ENCODE data around the gene THBS3.
"Not testable (repeated sequence)": the region's sequence is repeated elsewhere in the genome, so short reads cannot be mapped to it uniquely, and the experiment has no call there.

Gene THBS3

DNA sequence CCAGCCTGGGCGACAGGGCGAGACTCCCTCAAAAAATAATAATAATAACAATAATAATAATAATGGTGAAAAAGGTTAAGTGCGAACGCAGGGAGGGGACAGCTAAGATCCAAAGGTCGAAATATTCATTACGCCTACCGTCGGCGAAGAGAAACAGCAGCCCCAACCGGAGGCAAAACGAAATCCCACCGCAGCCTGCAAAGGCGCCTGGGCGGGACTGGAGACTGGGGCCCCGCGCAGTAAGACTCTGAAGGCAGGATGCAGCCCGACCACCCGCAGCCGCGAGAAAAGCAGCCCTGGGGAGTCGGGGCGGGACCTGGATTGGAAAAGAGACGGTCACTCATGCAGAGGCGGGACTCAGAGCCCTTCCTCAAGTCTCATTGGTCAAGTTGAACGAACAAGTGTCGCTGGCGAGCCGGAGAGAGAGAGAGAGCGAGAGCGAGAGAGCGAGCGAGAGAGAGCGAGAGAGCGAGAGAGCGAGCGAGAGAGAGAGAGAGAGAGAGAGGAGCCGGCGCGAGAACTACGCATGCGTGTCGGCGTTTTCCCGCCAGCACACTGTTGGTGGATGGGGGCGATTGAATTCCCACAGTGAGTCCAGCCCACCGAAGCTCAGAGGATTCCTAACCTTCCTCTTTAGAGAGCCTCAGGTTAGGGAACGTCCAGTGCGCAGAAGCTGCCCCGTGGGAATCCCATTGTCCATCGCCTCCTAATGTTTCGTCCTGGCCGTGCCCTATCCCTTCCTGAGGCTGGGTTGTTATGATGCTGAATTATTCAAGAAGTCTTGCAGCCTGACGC, 36.9 kb upstream of the THBS3 start:
- H3K36me3 Mint-ChIP-seq, result peaks cover 2% of the 10 kb centered on the region
- peaks cover 34% of the 10 kb centered on the region for H3K4me1 Mint-ChIP-seq
- peak; percentile 97 for ATAC-seq
- no peaks in the 10 kb centered on the region for H3K27me3 Mint-ChIP-seq
- H3K27ac Mint-ChIP-seq, result peak overlapping the region; percentile 76
- no peaks in the 10 kb centered on the region for H3K9me3 Mint-ChIP-seq
- H3K4me3 Mint-ChIP-seq, result peak overlapping the region; percentile 76

- ATAC-seq, result no peak
- H3K27ac Mint-ChIP-seq, result peak overlapping the region; percentile 76
- no peaks in the 10 kb centered on the region for H3K9me3 Mint-ChIP-seq
- H3K4me3 Mint-ChIP-seq, result peak overlapping the region; percentile 76
- peaks cover 46% of the 10 kb centered on the region for H3K4me1 Mint-ChIP-seq
- H3K36me3 Mint-ChIP-seq, result peaks cover 16% of the 10 kb centered on the region
- no peaks in the 10 kb centered on the region for H3K27me3 Mint-ChIP-seq
These were observed 35.2 kb upstream of the THBS3 start for GRCh38 chr1:155242805-155243358.

DNA sequence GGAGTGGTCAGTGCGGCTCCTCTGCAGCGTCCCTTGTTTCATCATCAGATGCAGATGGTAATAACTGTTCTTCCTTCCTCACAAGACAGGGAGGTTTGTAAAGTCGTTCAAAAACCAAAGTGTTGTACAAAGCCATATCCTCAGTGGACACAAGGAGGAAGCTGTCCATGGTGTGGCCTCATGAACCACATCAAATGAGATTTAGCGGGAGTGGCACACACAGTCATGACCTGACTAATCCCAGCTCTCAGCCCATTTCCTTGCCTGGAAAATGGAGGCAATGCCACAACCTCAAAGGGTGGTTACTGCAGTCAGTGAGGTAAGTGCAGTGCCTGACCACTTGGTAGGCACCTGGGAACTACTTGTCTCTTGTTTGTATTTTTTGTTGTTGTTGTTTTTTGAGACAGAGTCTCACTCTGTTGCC, 34.2 kb upstream of the THBS3 start:
- Mint-ChIP-seq H3K9me3 (no peaks in the 10 kb centered on the region), H3K27ac (peak overlapping the region; percentile 75), H3K36me3 (peaks cover 26% of the 10 kb centered on the region), H3K27me3 (no peaks in the 10 kb centered on the region), H3K4me1 (peaks cover 46% of the 10 kb centered on the region), H3K4me3 (no peak overlapping the region)
- no peak for ATAC-seq

- Mint-ChIP-seq H3K36me3 (peaks cover 33% of the 10 kb centered on the region), H3K27me3 (no peaks in the 10 kb centered on the region), H3K4me1 (peaks cover 42% of the 10 kb centered on the region), H3K9me3 (no peaks in the 10 kb centered on the region), H3K4me3 (peak overlapping the region; percentile 76), H3K27ac (peak overlapping the region; percentile 75)
- ATAC-seq, result peak; percentile 60
These were observed 33.5 kb upstream of the THBS3 start for GRCh38 chr1:155241069-155241679.

DNA sequence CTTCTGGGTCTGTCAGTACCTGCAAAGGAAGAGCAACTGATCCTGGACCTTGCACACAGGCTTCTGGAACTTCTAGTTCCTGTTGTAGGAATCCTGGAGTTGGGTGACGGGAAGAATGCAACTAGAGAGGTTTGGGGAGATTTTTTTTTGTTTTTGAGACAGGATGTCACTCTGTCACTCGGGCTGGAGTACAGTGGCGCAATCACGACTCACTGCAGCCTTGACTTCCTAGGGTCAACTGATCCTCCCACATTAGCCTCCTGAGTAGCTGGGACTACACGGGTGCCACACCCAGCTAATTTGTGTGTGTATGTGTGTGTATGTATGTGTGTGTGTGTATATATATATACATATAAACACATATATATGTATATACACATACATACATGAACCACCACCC, 28.8 kb upstream of the THBS3 start:
- no peak for ATAC-seq
- H3K4me3 Mint-ChIP-seq, result no peak overlapping the region
- peaks cover 41% of the 10 kb centered on the region for H3K36me3 Mint-ChIP-seq
- peaks cover 26% of the 10 kb centered on the region for H3K4me1 Mint-ChIP-seq
- H3K27ac Mint-ChIP-seq, result no peak overlapping the region
- H3K9me3 Mint-ChIP-seq, result no peaks in the 10 kb centered on the region
- H3K27me3 Mint-ChIP-seq, result no peaks in the 10 kb centered on the region

GRCh38 chr1:155235375-155235774, 27.7 kb upstream of the THBS3 start:
- not testable (repeated sequence) for ATAC-seq, H3K27me3 Mint-ChIP-seq, H3K27ac Mint-ChIP-seq, H3K4me3 Mint-ChIP-seq, H3K9me3 Mint-ChIP-seq
- Mint-ChIP-seq H3K4me1 (peaks cover 15% of the 10 kb centered on the region), H3K36me3 (peaks cover 41% of the 10 kb centered on the region)

- not testable (repeated sequence) for H3K27ac Mint-ChIP-seq, H3K4me3 Mint-ChIP-seq
- ATAC-seq, result peak; percentile 24
These were observed 25.8 kb upstream of the THBS3 start for GRCh38 chr1:155233502-155233901.

DNA sequence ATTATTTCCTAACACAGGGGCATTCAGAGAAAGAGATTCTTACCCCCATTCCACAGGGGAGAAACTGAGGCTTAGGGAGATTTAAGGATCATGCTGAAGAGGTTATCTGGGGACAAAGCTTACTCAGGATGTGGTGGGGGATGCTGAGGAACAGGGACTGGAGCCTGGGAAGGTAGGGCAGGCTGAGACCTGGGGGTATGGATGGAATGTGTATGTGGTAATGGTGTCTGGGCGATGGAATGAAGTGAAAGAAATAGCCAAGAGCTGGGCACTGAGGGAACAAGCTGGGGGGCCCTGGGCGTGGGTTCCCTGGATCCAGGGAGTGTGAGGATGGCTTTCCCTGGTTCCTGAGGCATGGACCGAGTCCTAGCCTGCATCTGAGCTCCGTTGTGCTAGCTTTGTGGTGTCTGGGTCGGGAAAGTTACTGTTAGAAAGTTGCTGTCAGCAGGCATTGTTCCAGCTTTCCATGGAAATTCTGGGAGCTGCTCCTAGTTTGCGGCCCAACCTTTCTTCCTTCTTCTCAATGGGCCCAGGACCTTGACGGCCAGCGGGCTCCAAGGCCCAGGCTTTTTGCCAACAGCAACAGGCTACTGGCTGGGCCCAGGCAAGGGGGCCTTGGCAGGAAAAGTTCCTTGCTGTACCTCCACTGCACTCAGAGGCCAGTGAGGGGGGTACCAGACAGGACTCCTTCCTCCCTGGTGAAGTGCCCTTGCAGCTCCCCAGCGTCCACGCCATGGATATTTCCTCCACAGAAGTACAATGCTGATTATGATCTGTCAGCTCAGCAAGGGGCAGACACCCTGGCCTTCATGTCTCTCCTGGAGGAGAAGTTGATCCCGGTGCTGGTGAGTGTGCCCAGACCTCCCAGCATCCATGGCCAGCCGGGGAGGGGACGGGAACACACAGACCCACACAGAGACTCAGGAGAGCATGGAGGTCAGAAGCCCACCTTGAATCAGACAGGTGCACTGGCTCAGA, 24.6 kb upstream of the THBS3 start:
- H3K4me3 Mint-ChIP-seq, H3K4me1 Mint-ChIP-seq, H3K27ac Mint-ChIP-seq, H3K9me3 Mint-ChIP-seq, ATAC-seq, H3K27me3 Mint-ChIP-seq: not testable (repeated sequence)
- peaks cover 19% of the 10 kb centered on the region for H3K36me3 Mint-ChIP-seq

More at GRCh38 chr1:155233502-155233901, 25.8 kb upstream of the THBS3 start:
- peaks cover 28% of the 10 kb centered on the region for H3K36me3 Mint-ChIP-seq
- not testable (repeated sequence) for H3K27me3 Mint-ChIP-seq, H3K4me1 Mint-ChIP-seq, H3K9me3 Mint-ChIP-seq

- not testable (repeated sequence) for H3K9me3 Mint-ChIP-seq, H3K4me3 Mint-ChIP-seq, H3K27ac Mint-ChIP-seq, ATAC-seq, H3K27me3 Mint-ChIP-seq, H3K36me3 Mint-ChIP-seq
- H3K4me1 Mint-ChIP-seq, result peaks cover 14% of the 10 kb centered on the region
These were observed 23.6 kb upstream of the THBS3 start for GRCh38 chr1:155231302-155231701.

- no peak for ATAC-seq
- peak overlapping the region; percentile 87 for H3K4me3 Mint-ChIP-seq
- H3K27me3 Mint-ChIP-seq, result no peaks in the 10 kb centered on the region
- no peaks in the 10 kb centered on the region for H3K9me3 Mint-ChIP-seq
- peak overlapping the region; percentile 79 for H3K27ac Mint-ChIP-seq
- no peaks in the 10 kb centered on the region for H3K36me3 Mint-ChIP-seq
- peaks cover 39% of the 10 kb centered on the region for H3K4me1 Mint-ChIP-seq
These were observed 20.4 kb upstream of the THBS3 start for GRCh38 chr1:155228096-155228427.

DNA sequence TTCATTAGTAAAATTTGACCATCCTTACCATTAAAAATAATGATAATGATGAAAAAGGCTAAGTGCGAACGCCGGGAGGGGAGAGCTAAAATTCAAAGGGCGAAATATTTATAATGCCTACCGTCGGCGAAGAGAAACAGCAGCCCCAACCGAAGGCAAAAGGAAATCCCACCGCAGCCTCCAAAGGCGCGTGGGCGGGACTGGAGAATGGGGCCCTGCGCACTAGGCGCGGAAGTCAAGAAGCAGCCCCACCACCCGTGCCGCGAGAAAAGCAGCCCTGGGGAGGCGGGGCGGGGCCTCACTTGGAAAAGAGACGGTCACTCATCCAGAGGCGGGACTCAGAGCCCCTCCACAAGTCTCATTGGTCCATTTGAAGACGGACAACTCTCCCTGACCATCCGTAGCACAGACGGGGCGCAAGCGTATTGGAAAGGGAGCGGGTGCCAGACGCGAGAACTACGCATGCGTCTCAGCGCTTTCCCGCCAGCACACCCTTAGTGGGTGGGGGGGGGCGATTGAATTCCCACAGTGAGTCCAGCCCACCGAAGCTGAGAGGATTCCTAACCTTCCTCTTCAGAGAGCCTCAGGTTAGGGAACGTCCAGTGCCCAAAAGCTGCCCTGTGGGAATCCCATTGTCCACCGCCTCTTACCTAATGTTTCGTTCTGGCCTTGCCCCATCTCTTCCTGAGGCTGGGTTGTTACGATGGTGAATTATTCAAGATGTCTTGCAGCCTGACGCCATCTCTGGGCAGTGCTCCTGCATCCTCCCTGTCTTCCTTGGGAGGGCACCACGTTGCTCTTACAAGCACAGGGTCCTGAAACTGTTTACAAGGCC, 19.8 kb upstream of the THBS3 start:
- H3K4me1 Mint-ChIP-seq, result peaks cover 44% of the 10 kb centered on the region
- H3K27ac Mint-ChIP-seq, result peak overlapping the region; percentile 79
- H3K36me3 Mint-ChIP-seq, result no peaks in the 10 kb centered on the region
- no peaks in the 10 kb centered on the region for H3K27me3 Mint-ChIP-seq
- ATAC-seq, result peak; percentile 97
- no peaks in the 10 kb centered on the region for H3K9me3 Mint-ChIP-seq
- peak overlapping the region; percentile 87 for H3K4me3 Mint-ChIP-seq

GRCh38 chr1:155226910-155227260, 19.2 kb upstream of the THBS3 start:
- Mint-ChIP-seq H3K27me3 (no peaks in the 10 kb centered on the region), H3K4me1 (peaks cover 44% of the 10 kb centered on the region), H3K4me3 (peak overlapping the region; percentile 87), H3K36me3 (no peaks in the 10 kb centered on the region), H3K27ac (peak overlapping the region; percentile 79), H3K9me3 (no peaks in the 10 kb centered on the region)
- ATAC-seq, result peak; percentile 49

- Mint-ChIP-seq H3K36me3 (no peaks in the 10 kb centered on the region), H3K27me3 (no peaks in the 10 kb centered on the region), H3K4me1 (peaks cover 44% of the 10 kb centered on the region), H3K4me3 (peak overlapping the region; percentile 87), H3K9me3 (no peaks in the 10 kb centered on the region), H3K27ac (peak overlapping the region; percentile 79)
- ATAC-seq, result peak; percentile 60
These were observed 18.7 kb upstream of the THBS3 start for GRCh38 chr1:155226188-155226909.

- H3K36me3 Mint-ChIP-seq, ATAC-seq, H3K9me3 Mint-ChIP-seq, H3K27me3 Mint-ChIP-seq, H3K4me3 Mint-ChIP-seq: not testable (repeated sequence)
- H3K4me1 Mint-ChIP-seq, result peaks cover 44% of the 10 kb centered on the region
- peak overlapping the region; percentile 79 for H3K27ac Mint-ChIP-seq
These were observed 17.7 kb upstream of the THBS3 start for GRCh38 chr1:155225404-155225759.
